Posterior cingulate gyrus (tissue), 11 donors: ENCODE data around the gene LCN1.

Source experiments
- DNase-seq, 10 donors: peaks; one replicate each; pipeline versions ENCODE4 v3.0.0 to v3.0.0-alpha.2; 2020 to 2021; ENCODE audit warnings: mixed read lengths in 3 of 10
- intact Hi-C: fragments of 100-400 bp; cut with DNase I; formaldehyde crosslinking; loops from one replicate; pipeline ENCODE4 v1.15.1; 2023

LCN1 gene

DNA sequence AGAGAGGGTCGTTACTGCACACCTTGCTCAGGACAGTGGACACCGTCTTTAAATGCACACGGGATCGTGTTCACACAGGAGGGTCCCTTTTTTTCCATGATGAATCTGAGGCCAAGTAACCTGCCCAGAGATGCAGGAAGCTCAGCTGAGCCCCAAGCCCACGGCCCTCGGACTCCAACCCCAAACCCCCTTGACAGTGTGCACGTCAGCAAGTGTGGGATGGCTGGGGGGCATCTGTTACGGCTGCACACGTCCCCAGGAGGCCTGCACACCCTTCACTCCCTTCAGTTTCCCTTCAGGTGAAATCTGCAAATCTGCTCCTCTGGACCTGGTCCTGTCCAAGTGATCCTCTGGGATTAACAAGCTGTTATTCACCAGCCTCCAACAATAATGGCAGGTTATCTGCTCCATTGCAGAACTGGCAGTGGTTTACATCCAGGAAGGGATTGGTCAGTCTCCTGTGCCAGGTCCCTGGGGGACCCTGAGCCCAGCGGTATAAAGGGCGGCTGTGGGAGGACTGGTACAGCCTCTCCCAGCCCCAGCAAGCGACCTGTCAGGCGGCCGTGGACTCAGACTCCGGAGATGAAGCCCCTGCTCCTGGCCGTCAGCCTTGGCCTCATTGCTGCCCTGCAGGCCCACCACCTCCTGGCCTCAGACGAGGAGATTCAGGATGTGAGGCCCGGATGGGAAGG lies at the start of gene LCN1:
Gene LCN1 (plus strand): TSS at position 525 of the 692 bp plus-strand sequence. CDS start 58 bp downstream, at position 583.
- peak in 2 of 10 donors; percentile 45 to 53 for DNase-seq
- intact Hi-C loops = no loop called here

DNA sequence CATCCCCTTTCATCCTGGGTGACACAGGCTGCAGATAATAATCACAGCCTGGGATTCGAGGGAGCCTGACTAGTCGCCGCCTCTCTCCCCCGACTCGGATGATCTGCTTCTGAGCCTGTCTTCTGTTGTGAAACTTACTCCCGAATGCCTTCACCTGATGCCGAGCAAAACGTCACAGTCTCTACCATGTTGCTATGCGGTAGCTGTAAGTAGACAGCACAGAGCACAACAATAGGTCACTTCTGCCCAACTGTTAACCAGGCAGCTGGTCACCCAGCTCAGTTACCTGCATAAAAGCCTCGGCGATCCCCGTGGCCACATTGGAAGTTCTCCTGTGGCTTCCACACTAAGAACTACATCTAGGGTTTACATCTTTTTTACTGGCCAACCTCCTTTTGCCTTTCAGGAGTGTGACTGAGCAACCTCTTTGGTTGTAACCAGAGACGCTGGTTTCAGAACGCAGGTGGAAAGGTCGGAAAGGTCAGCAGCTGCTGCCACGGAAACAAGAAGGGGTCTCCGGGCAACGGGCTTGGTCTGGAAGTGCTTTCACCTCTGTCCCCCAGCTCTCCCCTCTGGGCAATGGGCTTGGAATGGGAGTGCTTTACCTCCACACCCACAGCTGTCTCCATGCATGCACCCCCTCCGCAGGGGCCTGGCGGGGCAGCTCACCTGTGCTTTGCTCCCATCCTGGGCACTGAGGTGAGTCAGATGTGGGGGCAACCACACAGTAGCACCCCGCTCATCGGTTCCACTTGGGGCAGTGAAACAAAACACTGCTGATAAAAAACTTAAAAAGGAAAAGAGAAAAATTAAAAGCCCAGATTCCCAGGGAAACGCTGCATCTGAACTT lies 49.2 kb upstream of the LCN1 start:
- intact Hi-C loops = no loop called here
- peak in 4 of 10 donors; percentile 16 to 67 (median 52) for DNase-seq

DNA sequence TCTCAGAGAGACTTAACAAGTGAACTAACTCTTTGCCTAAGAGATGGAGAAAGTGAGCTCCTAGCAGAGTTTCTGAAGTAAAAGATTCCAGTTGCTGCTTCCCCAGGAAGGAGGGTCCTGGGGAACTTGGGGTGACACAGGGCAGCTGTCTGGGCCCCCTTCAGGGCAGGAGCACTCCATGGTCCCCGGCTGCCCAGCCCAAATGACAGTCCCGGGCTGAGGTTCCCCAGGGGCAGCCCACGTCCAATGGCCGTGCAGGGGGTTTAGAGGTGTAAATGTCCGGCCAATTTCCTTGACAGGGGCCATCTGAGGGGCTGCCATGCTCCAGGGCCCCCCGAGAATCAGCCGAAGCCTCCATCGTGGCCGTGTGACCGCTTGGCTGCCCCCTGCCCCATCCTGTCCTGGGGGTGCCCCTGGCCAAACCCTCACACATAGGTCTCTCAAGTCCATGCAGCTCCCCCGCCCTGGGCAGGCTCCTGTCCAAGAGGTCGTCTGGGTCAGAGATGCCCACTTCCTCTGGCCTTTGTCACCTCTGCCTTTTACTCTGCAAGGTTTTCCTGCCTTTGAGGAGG lies 47.2 kb upstream of the LCN1 start:
- DNase-seq = peak in 4 of 10 donors; percentile 27 to 76 (median 66)
- intact Hi-C loops = no loop called here

DNA sequence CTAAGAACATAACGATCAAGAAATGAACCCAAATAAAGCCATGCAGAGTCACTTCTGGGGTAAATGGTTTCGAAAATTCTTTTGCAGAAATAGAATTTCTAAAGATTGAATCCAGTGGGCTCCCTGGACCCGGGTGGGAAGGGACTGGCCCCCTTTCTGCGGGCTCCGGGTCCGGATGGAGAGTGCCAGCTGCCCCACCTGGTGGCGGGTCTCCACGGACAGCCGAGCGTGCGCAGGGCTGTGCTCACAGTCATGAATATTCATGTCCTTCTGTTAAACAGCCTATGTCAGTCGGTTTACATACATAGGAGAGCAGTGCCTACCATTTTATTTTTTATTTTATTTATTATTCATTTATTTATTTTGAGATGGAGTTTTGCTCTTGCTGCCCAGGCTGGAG lies 46.3 kb upstream of the LCN1 start:
- intact Hi-C loops = no loop called here
- DNase-seq = peak in 9 of 10 donors; percentile 47 to 95 (median 75)

DNA sequence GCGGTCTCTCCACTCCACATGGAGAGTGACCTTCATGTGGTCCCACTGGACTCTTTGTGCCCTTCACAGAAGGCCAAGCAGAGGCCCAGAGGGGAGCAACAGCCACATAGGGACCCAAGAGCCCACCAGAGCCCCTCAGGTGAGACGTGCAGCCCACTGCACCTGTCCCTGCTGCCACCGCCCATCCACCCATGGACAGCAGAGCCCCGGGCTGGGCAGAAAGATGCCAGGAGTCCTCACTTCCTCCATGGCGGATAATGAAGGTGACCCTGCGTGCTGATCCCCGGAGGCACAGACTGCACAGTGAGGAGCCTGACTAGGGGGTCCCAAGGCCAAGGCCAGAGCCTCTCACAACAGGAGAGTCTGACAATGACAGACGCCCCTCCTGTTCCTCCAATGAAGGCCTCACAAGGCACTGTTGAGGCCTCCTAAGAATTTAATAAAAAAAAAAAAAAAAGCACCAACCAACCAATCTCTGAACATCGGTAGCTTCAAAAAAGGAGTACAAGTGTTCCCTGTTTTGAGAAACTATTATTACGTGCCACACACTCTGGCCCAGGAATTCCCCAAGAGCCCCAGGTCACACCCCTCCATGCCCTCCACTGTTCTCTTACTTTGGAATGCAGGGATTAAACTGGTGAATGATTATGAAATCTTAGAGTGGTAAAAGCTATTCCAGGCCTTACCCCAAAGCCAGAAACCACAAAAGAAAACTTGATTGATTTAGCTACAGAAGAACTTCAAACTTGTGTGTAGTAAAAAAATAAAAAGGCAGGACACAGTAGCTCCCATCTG lies 44.5 kb upstream of the LCN1 start:
- peak in 1 of 10 donors; percentile 73 for DNase-seq
- intact Hi-C loops = no loop called here

DNA sequence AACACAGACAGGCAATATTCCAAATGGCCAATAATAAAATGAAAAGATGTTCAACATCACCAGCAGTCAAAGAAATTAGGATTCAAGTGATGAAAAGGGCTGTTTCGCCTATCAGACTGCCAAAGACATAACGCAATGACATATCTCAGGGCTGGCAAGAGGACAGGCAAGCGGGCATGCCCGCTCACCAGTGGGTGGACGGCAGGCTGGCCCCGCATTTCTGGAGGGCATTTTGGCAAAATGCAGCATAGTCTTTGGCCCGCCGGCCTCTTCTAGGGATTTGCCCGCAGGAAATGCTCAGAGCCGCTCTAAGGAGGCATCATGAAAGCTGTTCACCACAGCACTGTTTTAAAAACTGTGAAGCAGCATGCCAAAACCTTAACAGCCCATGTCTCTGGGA lies 43.0 kb upstream of the LCN1 start:
- intact Hi-C loops = no loop called here
- no peak for DNase-seq

DNA sequence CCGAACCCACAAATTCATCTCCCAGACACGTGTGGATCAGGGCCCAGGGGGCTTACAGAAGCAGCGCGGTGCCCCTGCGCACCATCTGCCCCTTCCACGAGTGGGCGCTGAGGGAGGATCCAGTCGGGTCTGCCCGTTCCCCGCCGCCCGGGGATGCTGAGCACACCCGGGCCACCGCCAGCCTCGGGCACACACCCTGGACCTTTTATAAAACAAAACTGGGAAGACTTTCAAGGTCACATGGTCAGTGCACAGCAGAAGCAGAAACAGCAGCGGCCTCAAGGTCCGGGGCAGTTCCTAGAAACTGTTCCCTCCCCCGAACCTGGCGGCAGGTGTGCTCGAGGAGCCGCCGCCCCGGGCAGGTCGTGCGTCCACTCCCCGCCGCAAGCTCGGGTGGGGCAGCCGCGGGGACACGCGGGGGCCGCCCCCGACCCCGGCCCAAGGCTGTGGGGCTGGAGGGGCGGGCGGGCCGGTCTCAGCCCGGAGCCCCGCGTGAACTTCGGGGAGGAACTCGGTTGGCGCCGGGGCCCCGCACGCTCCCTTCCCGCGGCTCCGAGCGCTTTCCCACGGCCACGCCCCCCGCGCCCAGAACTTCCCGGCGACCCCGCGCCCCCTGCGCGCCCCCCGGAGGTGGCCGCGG lies 42.3 kb upstream of the LCN1 start:
- intact Hi-C loops = no loop called here
- peak in 3 of 10 donors; percentile 14 to 36 (median 26) for DNase-seq

DNA sequence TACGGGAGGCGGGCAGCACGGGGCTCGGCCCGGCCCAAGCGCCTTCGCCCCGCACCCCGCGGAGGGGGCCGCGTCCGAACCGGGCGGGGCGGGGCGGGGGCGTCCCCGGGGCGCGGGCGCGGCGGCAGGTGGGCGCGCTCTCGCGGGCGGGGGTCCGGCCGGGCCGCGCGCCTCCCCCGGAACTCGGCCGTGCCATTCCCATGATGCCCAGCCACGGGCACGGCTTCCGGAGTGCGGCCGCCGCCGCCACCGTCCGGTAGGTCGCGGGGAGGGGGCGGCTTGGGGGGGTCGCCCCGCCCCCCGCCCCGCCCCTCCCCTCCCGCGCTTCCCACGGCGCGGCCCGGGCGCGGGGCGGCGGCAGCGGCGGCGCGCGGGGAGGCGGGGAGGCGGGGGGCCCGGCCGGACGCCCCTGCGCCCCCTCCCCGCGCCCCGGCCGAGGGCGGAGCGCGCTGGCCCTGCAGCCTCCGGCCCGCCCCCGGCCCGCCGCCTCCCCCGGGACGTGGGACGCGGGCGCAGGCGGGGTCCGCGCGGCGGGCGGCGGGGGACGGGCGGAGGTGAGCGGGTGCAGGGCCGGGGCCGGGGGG lies 41.7 kb upstream of the LCN1 start, which contains the start of gene PPP1R26:
Gene PPP1R26 (plus strand): TSS at position 314 of the 584 bp plus-strand sequence. CDS start 4,729 bp downstream, outside the sequence.
- DNase-seq = peak in 1 of 10 donors; percentile 43
- intact Hi-C loops = no loop called here

DNA sequence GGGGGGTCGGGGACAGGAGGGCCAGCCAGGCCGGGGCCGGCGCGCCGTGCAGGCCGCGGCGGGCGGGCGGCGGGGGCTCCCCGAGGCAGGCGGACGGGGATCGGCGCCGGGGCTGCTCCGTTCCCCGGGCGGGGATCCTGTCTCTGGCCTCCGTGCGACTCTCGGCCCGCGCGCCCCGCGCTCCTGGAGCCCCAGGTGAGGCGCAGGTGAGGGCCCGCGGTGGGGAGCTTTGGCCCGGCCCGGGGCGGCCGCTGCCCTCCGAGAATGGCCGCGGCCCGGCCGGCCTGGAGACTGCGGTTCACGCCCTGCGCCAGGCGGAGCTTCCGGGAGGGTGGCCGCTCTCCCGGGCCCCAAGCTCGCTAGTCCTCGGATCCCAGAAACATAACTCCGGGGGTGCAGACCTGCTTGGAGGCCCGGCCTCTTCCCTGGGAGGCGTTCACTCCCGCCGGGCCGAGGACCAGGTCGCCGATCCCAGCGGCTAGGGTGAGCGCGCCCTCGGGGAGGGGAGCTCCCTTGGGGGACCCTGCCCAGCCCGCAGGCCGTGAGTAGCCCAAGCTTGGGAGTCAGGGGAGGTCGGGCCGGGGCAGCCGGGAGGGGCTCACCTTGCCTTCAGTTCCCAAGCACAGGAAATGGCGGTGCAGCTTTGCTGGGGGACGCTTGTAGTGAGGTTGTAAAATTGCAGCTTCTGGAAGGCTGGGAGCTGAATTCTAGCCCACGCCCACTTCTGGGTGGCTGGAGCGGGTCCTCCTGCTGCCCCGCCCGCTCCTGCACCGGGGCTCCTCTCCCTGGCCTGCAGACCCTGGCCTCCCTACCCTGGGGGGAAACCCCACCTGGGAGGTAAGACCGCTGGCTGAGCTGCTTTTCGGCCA lies 40.9 kb upstream of the LCN1 start:
- DNase-seq = peak in 6 of 10 donors; percentile 21 to 89 (median 32)
- intact Hi-C loops = no loop called here

DNA sequence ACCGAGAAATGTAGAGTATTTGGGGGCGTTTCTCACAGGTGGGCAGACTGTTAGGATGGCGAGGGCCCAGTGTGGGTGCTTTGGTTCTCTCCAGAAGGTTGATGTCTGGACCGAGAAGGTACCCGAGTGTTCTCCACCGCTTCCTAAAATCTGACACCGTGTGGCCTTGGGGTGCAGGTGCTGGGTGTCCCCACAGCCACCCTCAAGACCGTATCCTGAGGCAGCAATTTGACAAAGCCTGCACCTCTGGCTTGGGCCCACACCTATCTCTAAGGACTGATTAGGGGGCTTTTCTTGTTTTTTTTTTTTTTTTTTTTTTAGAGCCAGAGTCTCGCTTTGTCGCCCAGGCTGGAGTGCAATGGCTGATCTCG lies 40.3 kb upstream of the LCN1 start:
- no peak for DNase-seq
- intact Hi-C loops = loop anchor here (1.0 kb wide), 1 partner anchor 12 kb away; no protein-coding TSS in a partner anchor

DNA sequence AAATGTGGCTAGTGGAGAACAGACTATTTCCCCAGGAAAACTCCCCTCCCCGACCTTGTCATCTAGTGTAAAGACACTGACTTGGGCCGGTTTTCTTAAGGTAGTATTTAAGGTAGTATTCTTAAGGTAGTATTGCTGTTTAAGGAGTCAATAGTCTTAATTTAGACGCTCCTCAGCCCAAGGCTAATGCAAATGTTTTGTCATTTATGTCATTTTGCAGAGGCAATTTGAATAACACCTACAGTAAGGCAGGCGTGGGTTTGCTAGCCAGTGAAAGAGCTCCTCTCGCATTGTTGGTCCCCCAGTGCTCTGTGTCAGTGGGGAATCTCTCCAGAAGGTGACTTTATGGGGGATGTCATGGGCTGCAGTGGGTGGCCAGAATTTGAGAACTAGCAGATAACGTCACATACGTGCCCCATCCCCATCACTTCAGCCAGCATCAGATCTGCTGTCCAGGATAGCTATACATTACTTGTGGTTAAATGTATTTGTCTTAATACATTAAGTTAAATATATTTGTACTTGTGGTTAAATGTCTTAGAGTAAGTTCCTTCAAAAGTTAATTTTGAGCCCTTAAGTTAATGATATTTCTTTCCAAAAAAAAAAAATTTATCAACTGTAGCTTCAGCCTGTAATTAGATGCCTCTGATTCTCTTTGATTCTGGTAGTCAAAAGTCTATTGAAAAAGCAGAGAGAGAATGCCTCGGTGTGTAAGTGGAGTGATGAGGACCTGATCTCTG lies 39.1 kb upstream of the LCN1 start:
- no peak for DNase-seq
- intact Hi-C loops = no loop called here

DNA sequence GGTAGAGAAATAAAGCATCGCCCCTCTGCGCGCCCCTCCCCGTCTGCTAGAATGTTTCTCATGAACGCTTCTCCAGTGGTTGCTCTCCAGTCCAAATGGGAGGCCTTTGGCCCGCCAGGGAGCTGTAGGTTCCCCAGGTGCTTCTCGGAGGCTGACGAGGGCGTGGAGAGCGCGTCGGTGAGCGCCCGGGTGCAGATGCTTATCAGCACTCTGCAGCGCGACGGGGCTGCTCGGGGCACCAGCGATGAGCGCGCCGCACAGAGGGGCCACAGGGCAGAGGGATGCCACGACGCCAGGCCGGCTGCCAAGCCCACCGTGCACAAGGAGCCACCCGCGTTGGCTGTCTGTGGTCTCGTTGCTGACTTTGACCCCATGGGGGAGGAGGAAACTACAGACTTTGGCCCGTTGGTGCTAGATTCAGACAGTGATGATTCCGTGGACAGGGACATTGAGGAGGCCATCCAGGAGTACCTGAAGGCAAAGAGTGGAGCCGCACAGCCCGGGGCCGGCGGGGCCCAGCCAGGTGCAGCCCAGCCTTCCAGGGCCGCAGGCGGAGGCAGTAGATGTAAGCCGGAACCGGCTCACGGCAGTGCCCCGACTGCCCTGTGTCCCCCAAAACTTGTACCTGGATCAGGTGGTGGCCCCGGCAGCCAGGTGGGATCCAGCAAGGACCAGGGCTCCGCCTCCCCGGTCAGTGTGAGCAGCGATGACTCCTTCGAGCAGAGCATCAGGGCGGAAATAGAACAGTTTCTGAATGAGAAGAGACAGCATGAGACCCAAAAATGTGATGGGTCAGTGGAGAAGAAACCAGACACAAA lies 36.6 kb upstream of the LCN1 start:
- intact Hi-C loops = no loop called here
- DNase-seq = no peak

DNA sequence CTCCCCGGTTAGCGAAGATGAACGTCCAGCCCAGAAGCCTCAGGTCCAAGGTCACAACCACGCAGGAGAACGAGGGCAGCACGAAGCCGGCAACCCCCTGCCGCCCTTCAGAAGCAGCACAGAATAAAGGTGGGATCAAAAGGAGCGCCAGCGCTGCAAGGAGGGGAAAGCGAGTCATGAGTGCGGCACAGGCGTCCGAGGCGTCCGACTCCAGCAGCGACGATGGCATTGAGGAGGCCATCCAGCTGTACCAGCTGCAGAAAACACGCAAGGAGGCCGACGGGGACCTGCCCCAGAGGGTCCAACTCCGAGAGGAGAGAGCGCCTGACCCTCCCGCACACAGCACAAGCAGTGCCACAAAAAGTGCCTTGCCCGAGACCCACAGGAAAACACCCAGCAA lies 35.9 kb upstream of the LCN1 start:
- no peak for DNase-seq
- intact Hi-C loops = no loop called here

DNA sequence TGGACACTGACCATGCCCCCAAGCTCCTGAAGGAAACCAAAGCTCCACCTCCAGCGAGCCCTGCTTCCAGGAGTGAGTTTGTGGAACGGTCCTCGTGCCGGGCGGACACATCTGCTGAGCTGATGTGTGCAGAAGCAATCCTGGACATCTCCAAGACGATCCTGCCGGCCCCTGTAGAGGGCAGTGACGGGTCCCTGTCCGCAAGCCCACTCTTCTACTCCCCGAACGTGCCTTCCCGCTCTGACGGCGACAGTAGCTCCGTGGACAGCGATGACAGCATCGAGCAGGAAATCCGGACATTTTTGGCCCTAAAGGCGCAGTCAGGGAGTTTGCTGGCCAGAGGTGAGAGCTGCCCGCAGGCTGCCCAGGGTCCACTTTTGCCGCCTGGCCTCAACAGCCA lies 35.4 kb upstream of the LCN1 start:
- intact Hi-C loops = no loop called here
- peak in 2 of 10 donors; percentile 26 to 49 for DNase-seq

DNA sequence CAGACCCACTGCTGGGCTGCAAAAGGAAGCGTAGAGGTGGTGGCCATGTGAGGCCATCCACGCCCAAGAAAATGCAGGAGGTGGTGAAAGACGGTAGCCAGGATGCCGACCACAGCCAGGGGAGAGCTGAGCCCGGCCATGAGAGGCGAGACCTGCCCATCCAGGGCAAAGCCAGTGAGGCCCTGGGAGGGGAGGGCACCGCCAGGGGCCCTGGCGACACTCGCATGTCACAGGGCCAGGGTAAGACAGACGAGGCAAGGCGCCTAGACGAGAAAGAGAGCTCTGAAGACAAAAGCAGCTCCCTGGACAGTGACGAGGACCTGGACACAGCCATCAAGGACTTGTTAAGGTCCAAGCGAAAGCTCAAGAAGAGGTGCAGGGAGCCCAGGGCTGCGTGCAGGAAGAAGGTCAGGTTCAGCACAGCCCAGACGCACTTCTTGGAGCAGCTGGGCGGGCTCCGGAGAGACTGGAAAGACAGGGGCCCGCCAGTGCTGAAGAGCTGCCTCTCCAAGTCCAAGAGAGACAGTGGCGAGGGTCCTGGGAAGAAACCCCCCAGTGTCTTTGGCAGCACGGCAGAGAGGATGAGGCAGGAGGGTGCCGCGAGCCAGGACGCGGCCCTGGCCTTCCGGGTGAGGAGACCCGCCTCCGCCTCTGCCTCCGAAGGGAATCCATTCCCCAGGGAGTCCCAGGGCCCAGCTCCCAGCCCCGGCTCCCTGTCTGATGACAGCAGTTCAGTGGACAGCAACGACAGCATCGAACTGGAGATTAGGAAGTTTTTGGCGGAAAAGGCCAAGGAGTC lies 34.8 kb upstream of the LCN1 start:
- intact Hi-C loops = no loop called here
- peak in 3 of 10 donors; percentile 46 to 65 (median 64) for DNase-seq
